DMS114 treated with DMSO at 0.1 percent for 48 hours (cell line): Measurements from ENCODE around the gene PCDHB10.
A peak's percentile ranks its signal among the peaks of the same experiment; 100 is the strongest.
"Not testable (repeated sequence)": the region's sequence is repeated elsewhere in the genome, so short reads cannot be mapped to it uniquely, and the experiment has no call there.

ENCODE experiments used
- DNase-seq: peaks from one replicate; lab custom pipeline; 2025; ENCODE audit not compliant: unreplicated experiment; lab: John Stamatoyannopoulos, UW

The PCDHB10 gene

GRCh38 chr5:141186897-141187512 is 5.1 kb upstream of the PCDHB10 start, which contains the start of gene PCDHB9:
PCDHB9 (plus strand) TSS chr5:141187161; CDS start chr5:141187319, 158 bp downstream.
- peak; percentile 74 for DNase-seq

GRCh38 chr5:141188682-141189081 is 3.5 kb upstream of the PCDHB10 start:
- not testable (repeated sequence) for DNase-seq

GRCh38 chr5:141189131-141189530 is 3.0 kb upstream of the PCDHB10 start:
- DNase-seq, result not testable (repeated sequence)

GRCh38 chr5:141194332-141194731 is 2.2 kb downstream of the PCDHB10 start:
- not testable (repeated sequence) for DNase-seq

GRCh38 chr5:141196363-141196762 is 4.2 kb downstream of the PCDHB10 start:
- no peak for DNase-seq

GRCh38 chr5:141199359-141200235 is 7.4 kb downstream of the PCDHB10 start, which contains the start of gene PCDHB11:
PCDHB11 (plus strand) TSS chr5:141199627; CDS start chr5:141199775, 148 bp downstream.
- peak; percentile 76 for DNase-seq

- DNase-seq, result not testable (repeated sequence)
These were observed 9.0 kb downstream of the PCDHB10 start for GRCh38 chr5:141201126-141201525.

GRCh38 chr5:141201646-141202045 is 9.5 kb downstream of the PCDHB10 start:
- DNase-seq, result not testable (repeated sequence)

- DNase-seq, result no peak
These were observed 16.3 kb downstream of the PCDHB10 start, which contains the start of gene PCDHB12 for GRCh38 chr5:141208478-141208877. PCDHB12 (plus strand) TSS chr5:141208719; CDS start chr5:141208908, 189 bp downstream.

GRCh38 chr5:141210281-141210680 is 18.1 kb downstream of the PCDHB10 start:
- DNase-seq, result not testable (repeated sequence)

GRCh38 chr5:141210849-141211248 is 18.7 kb downstream of the PCDHB10 start:
- DNase-seq, result not testable (repeated sequence)

- not testable (repeated sequence) for DNase-seq
These were observed 21.6 kb downstream of the PCDHB10 start, which contains the start of gene PCDHB13 for GRCh38 chr5:141213656-141214339. PCDHB13 (plus strand) TSS chr5:141213919; CDS start chr5:141214124, 205 bp downstream.

GRCh38 chr5:141214583-141214982 is 22.4 kb downstream of the PCDHB10 start:
- DNase-seq, result not testable (repeated sequence)

- DNase-seq, result not testable (repeated sequence)
These were observed 23.4 kb downstream of the PCDHB10 start for GRCh38 chr5:141215504-141215903.

- not testable (repeated sequence) for DNase-seq
These were observed 23.9 kb downstream of the PCDHB10 start for GRCh38 chr5:141216035-141216434.

- DNase-seq, result peak; percentile 64
These were observed 31.1 kb downstream of the PCDHB10 start, which contains the start of gene PCDHB14 for GRCh38 chr5:141223112-141223783. PCDHB14 (plus strand) TSS chr5:141223343; CDS start chr5:141223506, 163 bp downstream.

- DNase-seq, result not testable (repeated sequence)
These were observed 32.7 kb downstream of the PCDHB10 start for GRCh38 chr5:141224844-141225243.

GRCh38 chr5:141225421-141225820 is 33.3 kb downstream of the PCDHB10 start:
- DNase-seq, result not testable (repeated sequence)

GRCh38 chr5:141234109-141234667 is 42.0 kb downstream of the PCDHB10 start:
- no peak for DNase-seq

- not testable (repeated sequence) for DNase-seq
These were observed 43.8 kb downstream of the PCDHB10 start for GRCh38 chr5:141235922-141236321.
